GM23338 (cell line): Measurements from ENCODE around the gene COL26A1.

ENCODE experiments used
- CREB1 ChIP-seq: fragments of 250-450 bp; sonication (Bioruptor Pico); IDR thresholded peaks from 2 replicates; pipeline ENCODE4 v1.5.0; 2020; ENCODE audit warnings: low read depth, mild to moderate bottlenecking, moderate library complexity
- CTCF ChIP-seq, 2 experiments: fragments of 200-600 bp in 1 of 2; sonication (generic) in 1 of 2; conservative IDR thresholded peaks; 2 replicates each; pipeline versions ENCODE4 v1.5.1 to v1.6.1; 2016 to 2017; ENCODE audit warnings: antibody characterized with exemption in 2 of 2, low read depth in 2 of 2, mild to moderate bottlenecking in 2 of 2, moderate library complexity in 1 of 2
- ETS1 ChIP-seq: IDR thresholded peaks from 2 replicates; pipeline ENCODE4 v1.6.1; 2016; ENCODE audit warnings: antibody characterized with exemption
- POLR2AphosphoS5 ChIP-seq: IDR thresholded peaks from 2 replicates; pipeline ENCODE4 v1.6.1; 2016; ENCODE audit warnings: antibody characterized with exemption, low read depth
- STAT1 ChIP-seq: IDR thresholded peaks from one replicate; pipeline ENCODE4 v1.6.1; 2016; ENCODE audit warnings: antibody characterized with exemption; ENCODE audit not compliant: unreplicated experiment

GRCh38 chr7:101488826-101489572 lies 126.3 kb downstream of the COL26A1 start:
- TF ChIP-seq CTCF (conservative IDR thresholded peaks at IDR 0.05; ENCODE audit: low read depth in 2 of 2) (no peak), STAT1 (no peak), ETS1 (no peak), CREB1 (CRISPR knock-in tag) (no peak), POLR2AphosphoS5 (no peak)
